ENCODE measurements around the gene IL12RB2.

DNA sequence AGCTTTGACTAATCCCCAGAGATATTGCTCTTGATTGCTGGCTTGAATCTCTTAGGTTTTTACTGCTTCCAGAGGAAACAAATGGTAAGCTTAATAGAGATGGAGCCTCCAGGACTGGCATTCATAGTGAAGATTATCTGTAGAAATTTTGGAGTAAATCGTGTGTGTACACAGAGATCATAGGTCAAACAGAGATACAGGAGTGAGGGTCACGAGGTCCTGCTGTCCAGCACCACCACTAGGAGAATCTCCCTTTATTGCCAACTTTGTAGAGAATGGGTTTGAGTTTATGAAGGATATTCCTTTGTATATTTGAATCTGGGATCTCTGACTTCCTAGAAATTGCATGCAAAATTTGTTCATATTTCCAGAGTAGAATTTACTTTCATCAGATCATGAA is 130.3 kb downstream of the IL12RB2 start:
- no peak for TF ChIP-seq POLR2AphosphoS5 (IDR thresholded peaks at IDR 0.05; ENCODE audit: low read depth, low read length)
- no peak for TF ChIP-seq POLR2A (IDR thresholded peaks at IDR 0.05; ENCODE audit: low read depth, low read length)
